Cardiac fibroblast (primary cell): Measurements from ENCODE around the gene AREL1.

Experiments used
- DNase-seq, 2 donors: peaks; one replicate each; pipeline versions ENCODE4 v3.0.0 to v3.0.0-alpha.2; 2010; ENCODE audit warnings: low read depth in 2 of 2
- H3K4me3 ChIP-seq, 2 donors: replicated peaks in 1 of 2; 1 replicate in 1 of 2; 2 replicates in 1 of 2; pipeline ENCODE4 v1.5.1; 2011; ENCODE audit warnings: low read depth in 2 of 2, low read length in 2 of 2, mild to moderate bottlenecking in 2 of 2, moderate library complexity in 1 of 2
- CTCF ChIP-seq: IDR thresholded peaks from one replicate; pipeline ENCODE4 v1.5.1; 2011; ENCODE audit warnings: low read depth, mild to moderate bottlenecking, low read length, inconsistent platforms

The AREL1 gene

GRCh38 chr14:74693191-74693590, 19.7 kb downstream of the AREL1 start:
- H3K4me3 ChIP-seq = no peak overlapping the region
- no peak for TF ChIP-seq CTCF
- no peak for DNase-seq

GRCh38 chr14:74691456-74691855, 21.4 kb downstream of the AREL1 start:
- peak in 1 of 2 donors; percentile 46 for DNase-seq
- H3K4me3 ChIP-seq = no peak overlapping the region
- TF ChIP-seq CTCF = no peak

GRCh38 chr14:74685921-74686678, 26.8 kb downstream of the AREL1 start:
- DNase-seq = no peak
- no peak for TF ChIP-seq CTCF

GRCh38 chr14:74685056-74685455, 27.8 kb downstream of the AREL1 start:
- DNase-seq = no peak
- no peak for TF ChIP-seq CTCF
- no peak overlapping the region for H3K4me3 ChIP-seq

More at GRCh38 chr14:74685921-74686678, 26.8 kb downstream of the AREL1 start:
- no peak overlapping the region for H3K4me3 ChIP-seq

GRCh38 chr14:74684434-74684833, 28.4 kb downstream of the AREL1 start:
- no peak overlapping the region for H3K4me3 ChIP-seq
- no peak for TF ChIP-seq CTCF
- no peak for DNase-seq

GRCh38 chr14:74683406-74683805, 29.5 kb downstream of the AREL1 start:
- no peak for TF ChIP-seq CTCF
- no peak overlapping the region for H3K4me3 ChIP-seq

More at GRCh38 chr14:74683406-74683805, 29.5 kb downstream of the AREL1 start:
- DNase-seq = no peak
